ENCODE results near the gene LRRC45.

DNA sequence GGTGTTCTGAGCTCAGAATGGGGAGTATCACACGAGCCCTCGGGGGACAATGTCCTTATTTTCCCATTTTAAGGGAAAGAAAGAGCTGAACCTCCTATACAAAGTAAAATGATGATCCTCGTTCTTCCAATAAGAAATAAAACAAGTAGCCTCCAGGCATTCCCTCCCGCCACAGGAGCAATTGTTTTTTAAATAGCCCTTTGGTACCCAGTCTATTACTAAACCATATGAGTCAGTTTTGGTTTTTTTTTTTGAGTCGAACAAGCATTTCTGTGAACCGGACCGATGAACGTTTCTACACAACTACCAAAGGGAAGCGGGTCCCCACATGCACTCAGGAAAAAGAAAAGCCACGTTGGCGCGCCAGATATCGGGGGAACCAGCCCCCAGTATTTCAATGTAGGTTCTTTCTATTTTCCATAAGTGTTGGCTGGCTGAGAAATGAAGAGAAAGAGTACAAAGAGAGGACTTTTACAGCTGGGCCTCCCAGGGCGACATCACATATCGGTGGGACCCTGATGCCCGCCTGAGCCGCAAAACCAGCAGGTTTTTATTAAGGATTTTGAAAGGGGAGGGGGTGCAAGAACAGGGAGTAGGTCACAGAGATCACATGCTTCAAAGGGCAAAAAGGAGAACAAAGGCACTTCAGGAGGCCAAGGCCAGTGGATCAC lies 18.2 kb downstream of the LRRC45 start:
- TF ChIP-seq, protein P1, sequence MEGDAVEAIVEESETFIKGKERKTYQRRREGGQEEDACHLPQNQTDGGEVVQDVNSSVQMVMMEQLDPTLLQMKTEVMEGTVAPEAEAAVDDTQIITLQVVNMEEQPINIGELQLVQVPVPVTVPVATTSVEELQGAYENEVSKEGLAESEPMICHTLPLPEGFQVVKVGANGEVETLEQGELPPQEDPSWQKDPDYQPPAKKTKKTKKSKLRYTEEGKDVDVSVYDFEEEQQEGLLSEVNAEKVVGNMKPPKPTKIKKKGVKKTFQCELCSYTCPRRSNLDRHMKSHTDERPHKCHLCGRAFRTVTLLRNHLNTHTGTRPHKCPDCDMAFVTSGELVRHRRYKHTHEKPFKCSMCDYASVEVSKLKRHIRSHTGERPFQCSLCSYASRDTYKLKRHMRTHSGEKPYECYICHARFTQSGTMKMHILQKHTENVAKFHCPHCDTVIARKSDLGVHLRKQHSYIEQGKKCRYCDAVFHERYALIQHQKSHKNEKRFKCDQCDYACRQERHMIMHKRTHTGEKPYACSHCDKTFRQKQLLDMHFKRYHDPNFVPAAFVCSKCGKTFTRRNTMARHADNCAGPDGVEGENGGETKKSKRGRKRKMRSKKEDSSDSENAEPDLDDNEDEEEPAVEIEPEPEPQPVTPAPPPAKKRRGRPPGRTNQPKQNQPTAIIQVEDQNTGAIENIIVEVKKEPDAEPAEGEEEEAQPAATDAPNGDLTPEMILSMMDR (IDR thresholded peaks at IDR 0.05; ENCODE audit: low read depth, low read length, poor library complexity, severe bottlenecking), result no peak
- no peak for TF ChIP-seq EZH2phosphoT487 (IDR thresholded peaks at IDR 0.05; ENCODE audit: borderline replicate concordance, low read length)
